Measurements from ENCODE around the gene EZH1. TPM values are rescaled to one million over a fixed set of nuclear protein-coding genes. Genes with fewer than 3 reads are reported as not detected.
A peak's percentile ranks its signal among the peaks of the same experiment; 100 is the strongest.

EZH1 gene
- total and polyA plus RNA-seq, 4 donors: 22.4 to 72.4 (median 52.1) TPM

DNA sequence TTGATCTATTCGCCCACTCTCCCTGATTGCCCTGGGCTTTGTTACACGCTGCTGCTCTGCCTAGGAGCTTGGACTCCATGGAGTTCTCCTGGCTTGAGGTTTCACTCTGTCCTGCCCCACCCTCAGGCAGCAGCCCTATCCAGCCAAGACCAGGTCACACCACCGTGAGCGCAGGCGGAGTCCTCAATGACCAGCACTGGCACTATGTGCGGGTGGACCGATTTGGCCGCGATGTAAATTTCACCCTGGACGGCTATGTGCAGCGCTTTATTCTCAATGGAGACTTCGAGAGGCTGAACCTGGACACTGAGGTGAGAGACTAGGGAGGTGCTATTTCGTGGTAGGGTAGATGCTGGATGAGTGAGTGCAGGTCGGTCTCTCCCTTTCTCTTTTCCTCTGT, 59.0 kb downstream of the EZH1 start:
- Histone ChIP-seq H3K4me3 (ENCODE audit: low read length in 2 of 2) (no peak overlapping the region), H3K9me3 (ENCODE audit: control insufficient read depth, low read length) (no peaks in the 10 kb centered on the region), H3K27ac (ENCODE audit: low read depth in 1 of 2, low read length in 2 of 2) (no peak overlapping the region), H3K36me3 (ENCODE audit: control insufficient read depth in 1 of 2, insufficient read depth in 2 of 2, low read length in 1 of 2) (no peaks in the 10 kb centered on the region), H3K4me1 (ENCODE audit: control insufficient read depth in 1 of 2, insufficient read depth in 2 of 2, low read length in 2 of 2) (no peaks in the 10 kb centered on the region), H3K27me3 (ENCODE audit: control insufficient read depth in 1 of 2, insufficient read depth in 2 of 2, low read length in 1 of 2) (no peaks in the 10 kb centered on the region)
- 84 to 85% methylated on average over 14 of the region's 14 CpGs for WGBS, 2 donors
- DNase-seq (no peak), ATAC-seq (ENCODE audit: low FRiP score) (no peak)
- intact Hi-C loops (cut with DNase I): no loop called here

DNA sequence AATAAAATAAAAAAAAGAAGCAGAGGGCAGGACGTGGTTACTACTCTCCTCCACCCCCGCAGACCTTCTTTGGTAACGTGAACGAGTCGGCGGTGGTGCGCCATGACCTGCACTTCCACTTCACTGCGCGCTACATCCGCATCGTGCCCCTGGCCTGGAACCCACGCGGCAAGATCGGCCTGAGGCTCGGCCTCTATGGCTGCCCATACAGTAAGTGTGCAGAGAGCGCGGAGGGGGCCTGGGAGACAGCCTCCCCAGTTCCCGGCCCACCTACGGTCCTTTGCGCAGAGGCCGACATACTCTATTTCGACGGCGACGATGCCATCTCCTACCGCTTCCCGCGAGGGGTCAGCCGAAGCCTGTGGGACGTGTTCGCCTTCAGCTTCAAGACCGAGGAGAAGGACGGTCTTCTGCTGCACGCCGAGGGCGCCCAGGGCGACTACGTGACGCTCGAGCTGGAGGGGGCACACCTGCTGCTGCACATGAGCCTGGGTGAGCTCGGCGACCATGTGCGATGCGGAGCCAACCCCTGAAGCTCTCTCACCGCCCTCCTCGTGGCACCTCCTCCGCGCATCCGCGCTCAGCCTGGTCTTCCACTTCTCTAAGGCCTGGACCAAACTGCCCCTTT, 59.8 kb downstream of the EZH1 start:
- DNase-seq: no peak
- whole genome bisulfite sequencing, 2 donors: 87 to 88% methylated on average over 50 of the region's 50 CpGs
- ATAC-seq (ENCODE audit: low FRiP score): no peak
- Histone ChIP-seq H3K36me3 (ENCODE audit: control insufficient read depth in 1 of 2, insufficient read depth in 2 of 2, low read length in 1 of 2) (no peaks in the 10 kb centered on the region), H3K27me3 (ENCODE audit: control insufficient read depth in 1 of 2, insufficient read depth in 2 of 2, low read length in 1 of 2) (no peaks in the 10 kb centered on the region), H3K4me3 (ENCODE audit: low read length in 2 of 2) (no peak overlapping the region), H3K9me3 (ENCODE audit: control insufficient read depth, low read length) (no peaks in the 10 kb centered on the region), H3K4me1 (ENCODE audit: control insufficient read depth in 1 of 2, insufficient read depth in 2 of 2, low read length in 2 of 2) (no peaks in the 10 kb centered on the region), H3K27ac (ENCODE audit: low read depth in 1 of 2, low read length in 2 of 2) (no peak overlapping the region)
- intact Hi-C loops (cut with DNase I): loop anchor here in 1 of 2 donors (5.0 kb wide), 2 partner anchors 78 to 103 kb away; partner anchors contain the start of genes RETREG3 and TUBG1

DNA sequence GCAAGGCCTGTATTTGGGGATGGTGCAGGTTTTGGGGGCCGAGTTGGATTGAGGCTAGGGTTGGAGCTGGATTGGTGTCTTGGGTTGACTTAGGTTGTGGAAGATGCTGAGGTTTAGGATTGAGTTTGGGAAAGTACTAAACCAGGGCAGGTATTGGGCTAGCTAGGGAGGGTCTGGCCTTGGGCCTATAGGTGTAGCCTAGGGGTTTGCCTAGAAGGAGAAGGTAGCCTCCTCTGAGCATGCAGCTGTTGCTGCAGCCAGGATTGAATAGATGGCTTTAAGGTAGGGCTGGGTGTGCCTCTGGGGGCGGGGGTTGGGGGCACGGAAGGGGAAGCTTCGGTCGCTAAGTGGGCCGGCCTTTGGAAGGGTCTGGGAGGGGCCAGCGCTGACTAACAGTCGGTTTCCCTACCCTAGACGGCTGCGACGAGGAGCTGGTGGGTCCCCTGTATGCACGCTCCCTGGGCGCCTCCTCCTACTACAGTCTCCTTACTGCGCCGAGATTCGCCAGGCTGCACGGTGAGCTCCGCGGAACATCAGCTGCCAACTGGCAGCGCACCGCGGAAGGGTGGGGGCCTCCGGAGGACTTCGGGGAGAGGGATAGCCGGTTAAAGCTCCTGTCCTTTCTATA, 61.3 kb downstream of the EZH1 start:
- peak in 1 of 2 donors; percentile 82 for DNase-seq

DNA sequence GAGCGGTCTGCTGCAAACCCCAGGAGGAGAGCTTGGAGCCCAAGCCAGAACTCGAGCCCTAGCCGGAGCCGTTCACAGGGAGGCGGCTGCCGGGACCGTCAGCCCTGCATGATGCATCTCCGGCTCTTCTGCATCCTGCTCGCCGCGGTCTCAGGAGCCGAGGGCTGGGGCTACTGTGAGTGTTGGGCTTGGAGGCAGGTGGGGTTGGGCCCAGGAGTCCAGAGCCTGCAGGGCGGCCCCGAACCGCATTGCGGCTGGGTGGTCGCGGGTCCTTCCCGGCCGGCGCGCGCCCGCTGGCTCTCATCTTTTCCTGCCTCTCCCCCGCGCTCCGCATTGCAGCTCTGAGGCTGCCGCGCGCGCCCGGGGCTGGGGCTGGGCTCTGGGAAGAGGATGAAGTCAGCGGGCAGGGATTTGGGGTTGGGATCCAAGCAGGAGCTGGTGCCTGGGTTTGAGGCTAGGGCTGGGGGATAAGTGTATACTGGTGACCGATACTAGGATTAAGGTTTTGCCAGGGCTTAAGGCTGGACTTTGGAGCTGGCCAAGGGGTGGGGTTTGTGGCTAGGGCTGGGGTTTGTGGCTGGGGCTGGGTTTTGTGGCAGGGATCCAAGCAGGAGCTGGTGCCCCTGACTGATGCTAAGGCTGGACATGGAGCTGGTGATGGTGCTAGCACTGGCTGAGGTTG, 62.0 kb downstream of the EZH1 start:
- H3K36me3 ChIP-seq (ENCODE audit: control insufficient read depth in 1 of 2, insufficient read depth in 2 of 2, low read length in 1 of 2): no peaks in the 10 kb centered on the region
- peak overlapping the region in 1 of 2 donors; percentile 3 for H3K27ac ChIP-seq (ENCODE audit: low read depth in 1 of 2, low read length in 2 of 2)
- H3K4me3 ChIP-seq (ENCODE audit: low read length in 2 of 2): peak overlapping the region in 1 of 2 donors; percentile 29
- ATAC-seq (ENCODE audit: low FRiP score) (no peak), DNase-seq (peak; percentile 72 to 84)
- intact Hi-C loops (cut with DNase I): loop anchor here in 1 of 2 donors (5.0 kb wide), 2 partner anchors 76 to 101 kb away; partner anchors contain the start of genes RETREG3 and TUBG1
- H3K9me3 ChIP-seq (ENCODE audit: control insufficient read depth, low read length): no peaks in the 10 kb centered on the region
- H3K4me1 ChIP-seq (ENCODE audit: control insufficient read depth in 1 of 2, insufficient read depth in 2 of 2, low read length in 2 of 2): no peaks in the 10 kb centered on the region
- WGBS, 2 donors: 0 to 1% methylated on average over 17 to 34 of the region's 34 CpGs
- H3K27me3 ChIP-seq (ENCODE audit: control insufficient read depth in 1 of 2, insufficient read depth in 2 of 2, low read length in 1 of 2): no peaks in the 10 kb centered on the region

More for the DNA sequence above, 61.3 kb downstream of the EZH1 start:
- Histone ChIP-seq H3K36me3 (ENCODE audit: control insufficient read depth in 1 of 2, insufficient read depth in 2 of 2, low read length in 1 of 2) (no peaks in the 10 kb centered on the region), H3K4me3 (ENCODE audit: low read length in 2 of 2) (no peak overlapping the region), H3K27me3 (ENCODE audit: control insufficient read depth in 1 of 2, insufficient read depth in 2 of 2, low read length in 1 of 2) (no peaks in the 10 kb centered on the region), H3K27ac (ENCODE audit: low read depth in 1 of 2, low read length in 2 of 2) (no peak overlapping the region), H3K9me3 (ENCODE audit: control insufficient read depth, low read length) (no peaks in the 10 kb centered on the region), H3K4me1 (ENCODE audit: control insufficient read depth in 1 of 2, insufficient read depth in 2 of 2, low read length in 2 of 2) (no peaks in the 10 kb centered on the region)
- intact Hi-C loops (cut with DNase I): loop anchor here in 1 of 2 donors (5.0 kb wide), 2 partner anchors 76 to 101 kb away; partner anchors contain the start of genes RETREG3 and TUBG1
- WGBS, 2 donors: 52 to 61% methylated on average over 25 of the region's 25 CpGs
- ATAC-seq (ENCODE audit: low FRiP score): no peak

DNA sequence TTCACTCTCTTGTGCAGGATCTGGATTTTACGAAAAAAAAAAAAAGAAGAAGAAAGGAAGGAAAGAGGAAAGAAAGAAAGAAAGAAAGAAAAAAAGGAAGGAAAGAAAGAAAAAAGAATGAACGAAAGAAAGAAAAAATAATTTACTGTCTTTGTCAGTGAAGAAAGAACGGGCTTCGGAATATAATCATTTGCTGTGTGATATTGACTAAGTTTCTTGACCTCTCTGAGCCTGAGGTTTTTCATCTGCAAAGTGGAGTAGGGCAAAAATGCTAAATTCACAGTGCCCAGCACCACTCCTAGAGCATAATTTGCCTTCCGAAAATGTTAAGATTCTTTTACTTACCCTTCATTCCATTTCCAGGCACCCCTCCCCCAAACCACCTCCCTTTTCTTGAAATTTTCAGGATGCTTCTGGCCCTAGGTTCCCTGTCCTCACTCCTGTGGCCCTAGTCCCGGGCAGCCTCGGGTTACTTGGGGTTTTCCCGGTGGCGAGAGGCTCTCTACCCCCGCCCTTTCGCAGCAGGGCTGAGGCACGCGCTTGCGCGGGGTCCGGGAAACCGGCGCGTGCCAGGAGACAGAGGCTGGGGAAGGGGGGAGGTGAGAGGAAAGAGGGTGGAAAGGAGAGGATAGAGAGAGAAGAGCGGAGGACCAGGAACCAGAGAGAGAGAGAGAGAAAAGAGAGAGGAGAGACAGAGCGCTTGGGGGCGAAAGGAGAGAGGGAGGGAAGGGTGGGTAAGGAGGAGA, 62.7 kb downstream of the EZH1 start, which contains the start of gene CNTNAP1:
CNTNAP1 (plus strand) TSS at position 556 of the 746 bp plus-strand sequence. CDS start 299 bp downstream, outside the sequence.
- H3K4me3 ChIP-seq (ENCODE audit: low read length in 2 of 2): peak within 1 kb of the TSS in 1 of 2 donors; percentile 29
- intact Hi-C loops (cut with DNase I): loop anchor here in 1 of 2 donors (5.0 kb wide), 2 partner anchors 75 to 100 kb away; partner anchors contain the start of genes RETREG3 and TUBG1
- ATAC-seq (ENCODE audit: low FRiP score) (peak; percentile 31), DNase-seq (peak; percentile 82 to 90)
- H3K4me1 ChIP-seq (ENCODE audit: control insufficient read depth in 1 of 2, insufficient read depth in 2 of 2, low read length in 2 of 2): no peaks in the 10 kb centered on the region
- no peaks in the 10 kb centered on the region for H3K27me3 ChIP-seq (ENCODE audit: control insufficient read depth in 1 of 2, insufficient read depth in 2 of 2, low read length in 1 of 2)
- no peaks in the 10 kb centered on the region for H3K36me3 ChIP-seq (ENCODE audit: control insufficient read depth in 1 of 2, insufficient read depth in 2 of 2, low read length in 1 of 2)
- H3K9me3 ChIP-seq (ENCODE audit: control insufficient read depth, low read length): no peaks in the 10 kb centered on the region
- H3K27ac ChIP-seq (ENCODE audit: low read depth in 1 of 2, low read length in 2 of 2): peak within 1 kb of the TSS in 1 of 2 donors; percentile 3
- 12 to 15% methylated on average over 20 to 22 of the region's 22 CpGs for WGBS, 2 donors

DNA sequence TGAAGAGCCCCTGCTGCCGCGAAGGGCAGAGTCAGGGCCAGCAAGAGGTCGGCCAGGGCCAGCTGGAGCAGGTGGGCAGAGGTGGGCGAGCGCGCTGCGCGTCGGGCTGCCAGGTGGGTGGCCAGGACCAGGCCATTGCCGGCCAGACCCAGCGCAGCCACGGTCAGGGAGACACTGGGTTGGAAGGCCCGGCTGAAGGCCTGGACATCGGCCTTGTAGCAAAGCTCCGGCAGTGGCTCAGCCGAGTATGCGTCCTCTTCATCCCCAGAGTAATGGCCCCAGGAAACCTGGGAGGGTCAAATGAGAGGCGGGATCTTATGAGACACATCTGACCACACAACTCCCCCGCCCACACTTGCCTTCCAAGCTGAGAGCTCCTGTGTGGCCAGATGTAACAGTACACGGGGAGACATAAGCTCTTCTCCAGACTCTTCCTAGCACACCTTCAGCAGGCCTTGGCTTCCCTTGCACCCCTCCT, 64.5 kb downstream of the EZH1 start:
- intact Hi-C loops (cut with DNase I): loop anchor here in 1 of 2 donors (5.0 kb wide), 2 partner anchors 73 to 98 kb away; partner anchors contain the start of genes RETREG3 and TUBG1

DNA sequence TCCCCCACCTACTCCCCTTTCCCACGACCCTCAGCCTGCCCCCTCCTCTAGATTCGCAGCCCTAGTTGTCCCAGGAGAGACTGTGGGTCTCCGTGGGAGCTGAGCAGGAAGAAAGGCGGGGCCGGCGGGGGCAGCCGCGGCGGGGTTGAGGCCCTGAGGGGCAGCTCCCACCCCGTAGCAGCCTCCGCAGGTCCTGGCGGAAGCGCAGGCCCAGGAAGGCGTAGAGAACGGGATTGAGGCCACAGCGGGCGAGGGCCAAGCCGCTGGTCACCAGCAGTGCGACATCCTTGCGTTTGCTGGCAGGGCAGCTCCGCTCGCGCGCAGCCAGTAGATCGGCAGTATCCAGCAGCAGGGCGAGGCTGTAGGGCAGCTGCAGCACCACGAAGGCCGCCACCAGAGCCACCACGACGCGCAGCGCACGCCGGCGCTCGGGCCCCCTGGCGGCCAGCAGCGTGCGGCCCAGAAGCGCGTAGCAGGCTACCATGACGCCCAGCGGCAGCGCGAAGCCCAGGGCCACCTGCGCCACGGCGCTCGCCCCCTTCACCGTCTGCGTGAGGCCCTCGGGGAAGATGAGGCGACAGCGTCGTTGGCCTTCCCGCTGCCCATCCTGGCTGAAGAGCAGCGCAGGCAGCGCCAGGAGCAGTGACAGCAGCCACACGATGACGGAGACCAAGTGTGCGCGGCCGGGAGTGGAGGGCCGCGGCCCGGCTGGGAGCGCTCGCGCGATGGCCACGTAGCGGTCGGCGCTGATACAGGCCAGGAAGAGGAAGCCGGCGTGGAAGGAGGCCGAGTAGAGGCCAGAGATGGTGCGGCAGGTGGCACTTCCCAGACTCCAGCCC, 65.1 kb downstream of the EZH1 start:
- Histone ChIP-seq H3K27ac (ENCODE audit: low read depth in 1 of 2, low read length in 2 of 2) (peak overlapping the region; percentile 47 to 85), H3K27me3 (ENCODE audit: control insufficient read depth in 1 of 2, insufficient read depth in 2 of 2, low read length in 1 of 2) (no peaks in the 10 kb centered on the region), H3K4me3 (ENCODE audit: low read length in 2 of 2) (no peak overlapping the region), H3K4me1 (ENCODE audit: control insufficient read depth in 1 of 2, insufficient read depth in 2 of 2, low read length in 2 of 2) (no peaks in the 10 kb centered on the region), H3K36me3 (ENCODE audit: control insufficient read depth in 1 of 2, insufficient read depth in 2 of 2, low read length in 1 of 2) (no peaks in the 10 kb centered on the region), H3K9me3 (ENCODE audit: control insufficient read depth, low read length) (no peaks in the 10 kb centered on the region)
- intact Hi-C loops (cut with DNase I): loop anchor here (2.0 to 5.0 kb wide), 4 partner anchors 71 to 103 kb away; partner anchors contain the start of genes RETREG3 (in 2 of the 2), TUBG1 (in 2 of the 2) and PSMC3IP (in 1 of the 2)
- DNase-seq: peak; percentile 87 to 92
- WGBS, 2 donors: 3 to 5% methylated on average over 69 to 78 of the region's 78 CpGs
- ATAC-seq (ENCODE audit: low FRiP score): peak; percentile 61

More for the DNA sequence above, 64.5 kb downstream of the EZH1 start:
- H3K27me3 ChIP-seq (ENCODE audit: control insufficient read depth in 1 of 2, insufficient read depth in 2 of 2, low read length in 1 of 2): no peaks in the 10 kb centered on the region
- no peaks in the 10 kb centered on the region for H3K36me3 ChIP-seq (ENCODE audit: control insufficient read depth in 1 of 2, insufficient read depth in 2 of 2, low read length in 1 of 2)
- DNase-seq (no peak), ATAC-seq (ENCODE audit: low FRiP score) (no peak)
- no peaks in the 10 kb centered on the region for H3K4me1 ChIP-seq (ENCODE audit: control insufficient read depth in 1 of 2, insufficient read depth in 2 of 2, low read length in 2 of 2)
- H3K4me3 ChIP-seq (ENCODE audit: low read length in 2 of 2): no peak overlapping the region
- peak overlapping the region in 1 of 2 donors; percentile 85 for H3K27ac ChIP-seq (ENCODE audit: low read depth in 1 of 2, low read length in 2 of 2)
- WGBS, 2 donors: 47 to 48% methylated on average over 20 of the region's 20 CpGs
- H3K9me3 ChIP-seq (ENCODE audit: control insufficient read depth, low read length): no peaks in the 10 kb centered on the region
